Muscle layer of duodenum (tissue), 2 donors: ENCODE data around the gene PLXNA4.

Experiments used
- H3K27ac ChIP-seq: one replicate; pipeline ENCODE4 v1.7.0; 2013; ENCODE audit warnings: mild to moderate bottlenecking, low read length
- H3K27me3 ChIP-seq: one replicate; pipeline ENCODE4 v1.7.0; 2013; ENCODE audit warnings: low read depth, mild to moderate bottlenecking, control low read depth, low read length
- H3K36me3 ChIP-seq, 2 donors: one replicate each; pipeline ENCODE4 v1.7.0; 2013; ENCODE audit warnings: low read length in 2 of 2, control low read depth in 1 of 2, mild to moderate bottlenecking in 1 of 2; ENCODE audit not compliant: insufficient read depth in 2 of 2, control insufficient read depth in 1 of 2
- H3K4me1 ChIP-seq, 2 donors: one replicate each; pipeline ENCODE4 v1.7.0; 2013; ENCODE audit warnings: low read length in 2 of 2, mild to moderate bottlenecking in 2 of 2, control low read depth in 1 of 2, moderate library complexity in 1 of 2; ENCODE audit not compliant: insufficient read depth in 2 of 2, control insufficient read depth in 1 of 2
- H3K4me3 ChIP-seq, 2 donors: one replicate each; pipeline ENCODE4 v1.7.0; 2013; ENCODE audit warnings: low read length in 2 of 2, low read depth in 1 of 2, mild to moderate bottlenecking in 1 of 2
- H3K9me3 ChIP-seq, 2 donors: one replicate each; pipeline ENCODE4 v1.7.0; 2013; ENCODE audit warnings: low read length in 2 of 2, control low read depth in 1 of 2, mild to moderate bottlenecking in 1 of 2; ENCODE audit not compliant: control insufficient read depth in 1 of 2
- donor health status: healthy.

PLXNA4 gene

GRCh38 chr7:132122901-132123300 lies 453.4 kb downstream of the PLXNA4 start:
- Histone ChIP-seq H3K27ac (no peak overlapping the region), H3K36me3 (no peaks in the 10 kb centered on the region), H3K27me3 (no peaks in the 10 kb centered on the region), H3K4me1 (no peaks in the 10 kb centered on the region), H3K4me3 (no peak overlapping the region), H3K9me3 (no peaks in the 10 kb centered on the region)

GRCh38 chr7:132121987-132122386 lies 454.3 kb downstream of the PLXNA4 start:
- no peaks in the 10 kb centered on the region for H3K36me3 ChIP-seq
- no peaks in the 10 kb centered on the region for H3K9me3 ChIP-seq
- H3K27ac ChIP-seq, result no peak overlapping the region
- no peaks in the 10 kb centered on the region for H3K4me1 ChIP-seq
- no peak overlapping the region for H3K4me3 ChIP-seq
- no peaks in the 10 kb centered on the region for H3K27me3 ChIP-seq

GRCh38 chr7:132118641-132119040 lies 457.6 kb downstream of the PLXNA4 start:
- H3K27ac ChIP-seq, result no peak overlapping the region
- no peaks in the 10 kb centered on the region for H3K36me3 ChIP-seq
- no peaks in the 10 kb centered on the region for H3K9me3 ChIP-seq
- H3K27me3 ChIP-seq, result no peaks in the 10 kb centered on the region
- no peaks in the 10 kb centered on the region for H3K4me1 ChIP-seq
- no peak overlapping the region for H3K4me3 ChIP-seq

- no peaks in the 10 kb centered on the region for H3K4me1 ChIP-seq
- H3K27me3 ChIP-seq, result no peaks in the 10 kb centered on the region
- H3K9me3 ChIP-seq, result no peaks in the 10 kb centered on the region
- no peaks in the 10 kb centered on the region for H3K36me3 ChIP-seq
- H3K27ac ChIP-seq, result no peak overlapping the region
- no peak overlapping the region for H3K4me3 ChIP-seq
Observed at GRCh38 chr7:132117636-132118035, 458.6 kb downstream of the PLXNA4 start.

- no peak overlapping the region for H3K27ac ChIP-seq
- H3K9me3 ChIP-seq, result no peaks in the 10 kb centered on the region
- no peak overlapping the region for H3K4me3 ChIP-seq
- no peaks in the 10 kb centered on the region for H3K27me3 ChIP-seq
- H3K36me3 ChIP-seq, result no peaks in the 10 kb centered on the region
- no peaks in the 10 kb centered on the region for H3K4me1 ChIP-seq
Observed at GRCh38 chr7:132117181-132117580, 459.1 kb downstream of the PLXNA4 start.

GRCh38 chr7:132116369-132116768 lies 459.9 kb downstream of the PLXNA4 start:
- Histone ChIP-seq H3K27ac (no peak overlapping the region), H3K27me3 (no peaks in the 10 kb centered on the region), H3K4me3 (no peak overlapping the region), H3K36me3 (no peaks in the 10 kb centered on the region), H3K4me1 (no peaks in the 10 kb centered on the region), H3K9me3 (no peaks in the 10 kb centered on the region)

DNA sequence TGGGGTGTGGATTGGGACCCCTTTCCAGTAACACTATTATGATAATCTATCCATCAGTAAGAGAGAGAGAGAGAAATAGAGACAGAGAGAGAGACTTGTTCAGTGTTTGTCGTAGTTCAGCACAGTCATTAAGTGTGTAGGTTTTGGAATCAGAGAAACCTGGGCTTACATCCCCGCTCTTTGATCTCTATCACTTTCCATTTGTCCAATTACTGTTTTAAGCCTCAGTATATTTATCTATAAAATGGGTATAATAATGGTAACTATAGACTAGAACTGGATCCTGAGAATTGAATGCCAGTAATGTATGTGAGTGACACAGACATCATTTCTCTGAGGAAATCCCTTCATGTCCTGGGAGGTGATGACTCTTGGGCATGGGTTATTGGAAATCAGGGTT lies 460.5 kb downstream of the PLXNA4 start:
- Histone ChIP-seq H3K27me3 (no peaks in the 10 kb centered on the region), H3K9me3 (no peaks in the 10 kb centered on the region), H3K27ac (no peak overlapping the region), H3K4me3 (no peak overlapping the region), H3K4me1 (no peaks in the 10 kb centered on the region), H3K36me3 (no peaks in the 10 kb centered on the region)

DNA sequence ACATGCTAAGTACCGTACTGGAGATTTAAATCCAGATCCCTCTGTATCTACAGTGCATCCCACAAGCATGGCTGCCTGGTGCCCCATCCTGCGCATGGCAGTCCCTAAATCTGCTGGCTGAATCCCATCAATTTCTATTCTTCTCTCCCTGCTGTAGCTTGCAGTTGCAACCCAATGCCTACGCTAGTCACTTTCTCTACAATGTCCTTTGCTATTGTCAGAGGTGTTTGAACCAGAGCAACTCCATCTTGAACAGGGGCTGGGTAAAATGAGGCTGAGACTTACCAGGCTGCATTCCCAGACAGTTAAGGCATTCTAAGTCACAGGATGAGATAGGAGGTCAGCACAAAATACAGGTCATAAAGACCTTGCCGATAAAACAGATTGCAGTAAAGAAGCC lies 461.2 kb downstream of the PLXNA4 start:
- no peaks in the 10 kb centered on the region for H3K9me3 ChIP-seq
- no peaks in the 10 kb centered on the region for H3K27me3 ChIP-seq
- H3K27ac ChIP-seq, result no peak overlapping the region
- H3K4me3 ChIP-seq, result no peak overlapping the region
- H3K36me3 ChIP-seq, result no peaks in the 10 kb centered on the region
- no peaks in the 10 kb centered on the region for H3K4me1 ChIP-seq

- Histone ChIP-seq H3K4me3 (no peak overlapping the region), H3K27me3 (no peaks in the 10 kb centered on the region), H3K4me1 (no peaks in the 10 kb centered on the region), H3K27ac (no peak overlapping the region), H3K36me3 (no peaks in the 10 kb centered on the region), H3K9me3 (no peaks in the 10 kb centered on the region)
Observed at GRCh38 chr7:132114411-132114810, 461.9 kb downstream of the PLXNA4 start.

DNA sequence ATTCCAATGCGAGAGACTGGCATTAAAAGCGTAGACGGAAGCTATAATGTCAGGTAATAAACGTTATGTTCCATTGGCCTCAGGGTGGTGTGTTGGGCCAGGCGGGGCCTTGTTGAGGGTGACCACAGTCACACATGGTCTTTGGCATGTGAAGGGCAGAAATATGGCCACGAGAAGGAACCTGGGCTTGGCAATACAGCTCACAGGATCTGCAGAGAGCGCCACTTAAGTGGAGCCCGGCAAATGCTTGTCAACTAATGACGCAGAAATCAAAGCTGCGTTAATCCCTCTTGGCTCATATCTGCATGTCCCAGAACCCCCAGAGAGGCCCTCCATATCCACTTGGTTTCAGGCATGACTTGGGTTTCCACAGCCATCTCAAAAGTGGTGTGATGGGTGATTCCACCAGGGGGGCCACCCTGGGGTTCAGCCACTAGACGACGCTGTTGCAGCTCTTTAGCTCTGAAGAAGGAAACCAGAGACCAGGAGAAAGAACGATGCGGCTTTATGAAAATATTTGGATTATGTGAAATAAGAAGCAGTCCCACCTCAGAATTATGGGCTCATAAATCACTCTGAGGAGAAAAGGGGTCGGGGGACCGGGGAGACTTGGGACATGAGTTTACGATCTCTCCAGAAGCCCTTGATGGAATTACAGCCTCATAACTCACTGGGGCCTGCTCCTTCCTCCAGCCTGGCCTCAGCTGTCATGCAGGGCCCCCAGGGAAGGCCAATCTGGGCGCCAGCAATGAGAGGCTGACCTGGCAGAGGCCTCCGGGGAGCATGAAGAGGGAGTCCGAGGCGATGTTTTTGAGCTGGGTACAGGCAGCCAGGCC lies 462.5 kb downstream of the PLXNA4 start:
- Histone ChIP-seq H3K36me3 (no peaks in the 10 kb centered on the region), H3K27me3 (no peaks in the 10 kb centered on the region), H3K9me3 (no peaks in the 10 kb centered on the region), H3K4me1 (no peaks in the 10 kb centered on the region), H3K27ac (no peak overlapping the region), H3K4me3 (no peak overlapping the region)

- no peak overlapping the region for H3K4me3 ChIP-seq
- H3K27ac ChIP-seq, result no peak overlapping the region
- no peaks in the 10 kb centered on the region for H3K27me3 ChIP-seq
- H3K9me3 ChIP-seq, result no peaks in the 10 kb centered on the region
- no peaks in the 10 kb centered on the region for H3K36me3 ChIP-seq
- H3K4me1 ChIP-seq, result no peaks in the 10 kb centered on the region
Observed at GRCh38 chr7:132112657-132113056, 463.6 kb downstream of the PLXNA4 start.

GRCh38 chr7:132112106-132112505 lies 464.2 kb downstream of the PLXNA4 start:
- H3K9me3 ChIP-seq, result no peaks in the 10 kb centered on the region
- no peaks in the 10 kb centered on the region for H3K4me1 ChIP-seq
- no peak overlapping the region for H3K4me3 ChIP-seq
- no peaks in the 10 kb centered on the region for H3K27me3 ChIP-seq
- H3K27ac ChIP-seq, result no peak overlapping the region
- no peaks in the 10 kb centered on the region for H3K36me3 ChIP-seq
